ENCODE data around the gene CLCN2. TPM values are rescaled to one million over a fixed set of nuclear protein-coding genes. Genes with fewer than 3 reads are reported as not detected.

CLCN2 gene
- total and polyA plus RNA-seq, 2 of the 8 experiments (the other 6 are each of a cell fraction or from before 2014, with no cell fraction given): 13.7 to 16.1 TPM

GRCh38 chr3:184381261-184382224 is 20.1 kb upstream of the CLCN2 start (continued):
- TF ChIP-seq CHD7 (IDR thresholded peaks at IDR 0.05; ENCODE audit: insufficient replicate concordance, low read length) (no peak), BRCA1 (IDR thresholded peaks at IDR 0.05; ENCODE audit: low read depth, low read length) (no peak), ASH2L (IDR thresholded peaks at IDR 0.05; ENCODE audit: low read length) (no peak), SIN3A (conservative IDR thresholded peaks at IDR 0.05 in 1 of 2, IDR thresholded peaks at IDR 0.05 in 1 of 2; ENCODE audit: low read depth in 1 of 2, low read length in 2 of 2) (no peak), EZH2 (IDR thresholded peaks at IDR 0.05; ENCODE audit: low read depth, low read length, severe bottlenecking) (peak; percentile 88), BCL11A (IDR thresholded peaks at IDR 0.05; ENCODE audit: low read depth in 2 of 2, low read length in 2 of 2) (no peak), TAF7 (optimal IDR thresholded peaks at IDR 0.05; ENCODE audit: borderline replicate concordance, low read depth, low read length) (no peak), TEAD4 (IDR thresholded peaks at IDR 0.05; ENCODE audit: low read depth, low read length) (no peak), SRF (IDR thresholded peaks at IDR 0.05; ENCODE audit: low read depth, low read length) (no peak)
